Measurements from ENCODE around the gene HSF2BP. TPM values are rescaled to one million over a fixed set of nuclear protein-coding genes. Genes with fewer than 3 reads are reported as not detected.
A peak's percentile ranks its signal among the peaks of the same experiment; 100 is the strongest.

The HSF2BP gene
- total and polyA plus RNA-seq, 4 experiments from 2014 or later = 0.39 to 0.70 (median 0.67) TPM; not detected in 1

GRCh38 chr21:43646550-43647260 lies 12.6 kb downstream of the HSF2BP start:
- peaks cover 3 to 8% (median 7%) of the 10 kb centered on the region in 4 donors for H3K4me1 Mint-ChIP-seq
- DNase-seq = peak; percentile 80 to 83 (median 81)
- Histone ChIP-seq H3K36me3 (ENCODE audit: insufficient read depth, low read length) (no peaks in the 10 kb centered on the region), H3K4me1 (ENCODE audit: insufficient read depth, low read length) (peaks cover 8% of the 10 kb centered on the region), H3K9me3 (ENCODE audit: control insufficient read depth in 1 of 2, low read length in 2 of 2) (no peaks in the 10 kb centered on the region), H3K27me3 (ENCODE audit: insufficient read depth, low read length) (no peaks in the 10 kb centered on the region), H3K27ac (ENCODE audit: low read depth, low read length) (no peak overlapping the region), H3K4me3 (ENCODE audit: low read length in 2 of 2) (no peak overlapping the region)
- no peaks in the 10 kb centered on the region for H3K36me3 Mint-ChIP-seq
- peak overlapping the region in 1 of 8 donors; percentile 35 for H3K4me3 Mint-ChIP-seq
- CTCF ChIA-PET (ENCODE audit: partially characterized antibody) = interaction anchor here (0.9 to 1.1 kb wide), 2 partner anchors 45 to 723 kb away, joined by 3 read pairs; no protein-coding TSS in a partner anchor
- intact Hi-C loops (cut with micrococcal nuclease) = no loop called here
- peak overlapping the region in 5 of 7 donors; percentile 28 to 91 (median 65) for H3K27ac Mint-ChIP-seq
- H3K9me3 Mint-ChIP-seq = no peaks in the 10 kb centered on the region
- peaks cover 4 to 5% of the 10 kb centered on the region in 2 donors for H3K27me3 Mint-ChIP-seq
- POLR2A ChIA-PET (ENCODE audit: partially characterized antibody) = no interaction called here

- POLR2A ChIA-PET (ENCODE audit: partially characterized antibody) = no interaction called here
- Mint-ChIP-seq H3K4me1 (peaks cover 3 to 8% (median 7%) of the 10 kb centered on the region in 4 donors), H3K36me3 (no peaks in the 10 kb centered on the region), H3K9me3 (no peaks in the 10 kb centered on the region), H3K27me3 (peaks cover 3 to 4% of the 10 kb centered on the region in 2 donors), H3K4me3 (no peak overlapping the region), H3K27ac (peak overlapping the region in 3 of 7 donors; percentile 58 to 74 (median 65))
- CTCF ChIA-PET (ENCODE audit: partially characterized antibody) = interaction anchor here (0.7 to 1.1 kb wide), 4 partner anchors 44 to 722 kb away, joined by 3 read pairs; no protein-coding TSS in a partner anchor
- intact Hi-C loops (cut with micrococcal nuclease) = no loop called here
- no peaks in the 10 kb centered on the region for H3K27me3 ChIP-seq (ENCODE audit: insufficient read depth, low read length)
- no peaks in the 10 kb centered on the region for H3K36me3 ChIP-seq (ENCODE audit: insufficient read depth, low read length)
- no peak for DNase-seq
- no peak overlapping the region for H3K4me3 ChIP-seq (ENCODE audit: low read length in 2 of 2)
- peaks cover 8% of the 10 kb centered on the region for H3K4me1 ChIP-seq (ENCODE audit: insufficient read depth, low read length)
- H3K9me3 ChIP-seq (ENCODE audit: control insufficient read depth in 1 of 2, low read length in 2 of 2) = no peaks in the 10 kb centered on the region
- no peak overlapping the region for H3K27ac ChIP-seq (ENCODE audit: low read depth, low read length)
These were observed 13.3 kb downstream of the HSF2BP start for GRCh38 chr21:43645976-43646375.

- no peak overlapping the region for H3K4me3 Mint-ChIP-seq
- POLR2A ChIA-PET (ENCODE audit: partially characterized antibody) = no interaction called here
- no peaks in the 10 kb centered on the region for H3K9me3 ChIP-seq (ENCODE audit: control insufficient read depth in 1 of 2, low read length in 2 of 2)
These were observed 14.0 kb downstream of the HSF2BP start for GRCh38 chr21:43645136-43645891.

GRCh38 chr21:43644609-43645008 lies 14.7 kb downstream of the HSF2BP start:
- Histone ChIP-seq H3K4me1 (ENCODE audit: insufficient read depth, low read length) (peaks cover 8% of the 10 kb centered on the region), H3K27me3 (ENCODE audit: insufficient read depth, low read length) (no peaks in the 10 kb centered on the region), H3K9me3 (ENCODE audit: control insufficient read depth in 1 of 2, low read length in 2 of 2) (no peaks in the 10 kb centered on the region), H3K27ac (ENCODE audit: low read depth, low read length) (no peak overlapping the region), H3K36me3 (ENCODE audit: insufficient read depth, low read length) (no peaks in the 10 kb centered on the region), H3K4me3 (ENCODE audit: low read length in 2 of 2) (no peak overlapping the region)
- no peaks in the 10 kb centered on the region for H3K9me3 Mint-ChIP-seq
- H3K4me1 Mint-ChIP-seq = peaks cover 3 to 8% (median 7%) of the 10 kb centered on the region in 4 donors
- peaks cover 2 to 3% of the 10 kb centered on the region in 2 donors for H3K27me3 Mint-ChIP-seq
- H3K36me3 Mint-ChIP-seq = no peaks in the 10 kb centered on the region
- ChIA-PET POLR2A (ENCODE audit: partially characterized antibody) (no interaction called here), CTCF (ENCODE audit: partially characterized antibody) (no interaction called here)
- intact Hi-C loops (cut with micrococcal nuclease) = no loop called here
- H3K27ac Mint-ChIP-seq = no peak overlapping the region
- no peak overlapping the region for H3K4me3 Mint-ChIP-seq
- DNase-seq = no peak

More at GRCh38 chr21:43645136-43645891, 14.0 kb downstream of the HSF2BP start:
- DNase-seq = no peak
- CTCF ChIA-PET (ENCODE audit: partially characterized antibody) = interaction anchor here (0.7 to 1.1 kb wide), 4 partner anchors 43 to 722 kb away, joined by 3 read pairs; no protein-coding TSS in a partner anchor
- no peaks in the 10 kb centered on the region for H3K36me3 Mint-ChIP-seq
- Histone ChIP-seq H3K4me3 (ENCODE audit: low read length in 2 of 2) (no peak overlapping the region), H3K36me3 (ENCODE audit: insufficient read depth, low read length) (no peaks in the 10 kb centered on the region), H3K4me1 (ENCODE audit: insufficient read depth, low read length) (peaks cover 8% of the 10 kb centered on the region), H3K27ac (ENCODE audit: low read depth, low read length) (no peak overlapping the region), H3K27me3 (ENCODE audit: insufficient read depth, low read length) (no peaks in the 10 kb centered on the region)
- H3K27ac Mint-ChIP-seq = no peak overlapping the region
- no peaks in the 10 kb centered on the region for H3K9me3 Mint-ChIP-seq
- peaks cover 3 to 8% (median 7%) of the 10 kb centered on the region in 4 donors for H3K4me1 Mint-ChIP-seq
- intact Hi-C loops (cut with micrococcal nuclease) = no loop called here
- peaks cover 3 to 4% of the 10 kb centered on the region in 2 donors for H3K27me3 Mint-ChIP-seq

- H3K4me1 ChIP-seq (ENCODE audit: insufficient read depth, low read length) = peaks cover 8% of the 10 kb centered on the region
- H3K27me3 ChIP-seq (ENCODE audit: insufficient read depth, low read length) = no peaks in the 10 kb centered on the region
- ChIA-PET CTCF (ENCODE audit: partially characterized antibody) (no interaction called here), POLR2A (ENCODE audit: partially characterized antibody) (no interaction called here)
- DNase-seq = no peak
- no peaks in the 10 kb centered on the region for H3K9me3 ChIP-seq (ENCODE audit: control insufficient read depth in 1 of 2, low read length in 2 of 2)
- H3K36me3 ChIP-seq (ENCODE audit: insufficient read depth, low read length) = no peaks in the 10 kb centered on the region
- intact Hi-C loops (cut with micrococcal nuclease) = no loop called here
- Mint-ChIP-seq H3K4me3 (no peak overlapping the region), H3K9me3 (no peaks in the 10 kb centered on the region), H3K27ac (no peak overlapping the region), H3K27me3 (peaks cover 2 to 3% of the 10 kb centered on the region in 2 donors), H3K36me3 (no peaks in the 10 kb centered on the region), H3K4me1 (peaks cover 3 to 8% (median 7%) of the 10 kb centered on the region in 4 donors)
- no peak overlapping the region for H3K27ac ChIP-seq (ENCODE audit: low read depth, low read length)
- H3K4me3 ChIP-seq (ENCODE audit: low read length in 2 of 2) = no peak overlapping the region
These were observed 15.2 kb downstream of the HSF2BP start for GRCh38 chr21:43644071-43644470.

- no peaks in the 10 kb centered on the region for H3K9me3 Mint-ChIP-seq
- no peak overlapping the region for H3K27ac ChIP-seq (ENCODE audit: low read depth, low read length)
- H3K27me3 ChIP-seq (ENCODE audit: insufficient read depth, low read length) = no peaks in the 10 kb centered on the region
- no peaks in the 10 kb centered on the region for H3K9me3 ChIP-seq (ENCODE audit: control insufficient read depth in 1 of 2, low read length in 2 of 2)
- intact Hi-C loops (cut with micrococcal nuclease) = no loop called here
- H3K36me3 ChIP-seq (ENCODE audit: insufficient read depth, low read length) = no peaks in the 10 kb centered on the region
- peaks cover 8% of the 10 kb centered on the region for H3K4me1 ChIP-seq (ENCODE audit: insufficient read depth, low read length)
- H3K36me3 Mint-ChIP-seq = no peaks in the 10 kb centered on the region
- DNase-seq = no peak
- POLR2A ChIA-PET (ENCODE audit: partially characterized antibody) = no interaction called here
- CTCF ChIA-PET (ENCODE audit: partially characterized antibody) = no interaction called here
- H3K4me1 Mint-ChIP-seq = peaks cover 3 to 8% (median 7%) of the 10 kb centered on the region in 4 donors
- no peak overlapping the region for H3K4me3 Mint-ChIP-seq
- H3K27me3 Mint-ChIP-seq = peaks cover 2 to 3% of the 10 kb centered on the region in 2 donors
- no peak overlapping the region for H3K27ac Mint-ChIP-seq
- no peak overlapping the region for H3K4me3 ChIP-seq (ENCODE audit: low read length in 2 of 2)
These were observed 16.1 kb downstream of the HSF2BP start for GRCh38 chr21:43643193-43643592.

GRCh38 chr21:43640400-43640799 lies 18.9 kb downstream of the HSF2BP start:
- Mint-ChIP-seq H3K4me3 (no peak overlapping the region), H3K36me3 (no peaks in the 10 kb centered on the region), H3K27ac (no peak overlapping the region), H3K4me1 (peaks cover 0 to 2% (median 0%) of the 10 kb centered on the region in 4 donors), H3K9me3 (no peaks in the 10 kb centered on the region), H3K27me3 (peaks cover 2 to 3% of the 10 kb centered on the region in 2 donors)
- ChIA-PET CTCF (ENCODE audit: partially characterized antibody) (no interaction called here), POLR2A (ENCODE audit: partially characterized antibody) (no interaction called here)
- no peaks in the 10 kb centered on the region for H3K36me3 ChIP-seq (ENCODE audit: insufficient read depth, low read length)
- DNase-seq = no peak
- H3K27me3 ChIP-seq (ENCODE audit: insufficient read depth, low read length) = no peaks in the 10 kb centered on the region
- H3K9me3 ChIP-seq (ENCODE audit: control insufficient read depth in 1 of 2, low read length in 2 of 2) = no peaks in the 10 kb centered on the region
- H3K27ac ChIP-seq (ENCODE audit: low read depth, low read length) = no peak overlapping the region
- H3K4me1 ChIP-seq (ENCODE audit: insufficient read depth, low read length) = no peaks in the 10 kb centered on the region
- no peak overlapping the region for H3K4me3 ChIP-seq (ENCODE audit: low read length in 2 of 2)
- intact Hi-C loops (cut with micrococcal nuclease) = no loop called here
